Ovary (tissue), 3 donors: ENCODE data around the gene TACR2.

Source experiments
- CTCF ChIP-seq, 3 donors: fragments of 450-650 bp in 2 of 3; fragments of 200-600 bp in 1 of 3; IDR thresholded peaks; one replicate each; pipeline versions ENCODE4 v1.5.1 to v1.8.0; 2016 to 2022; ENCODE audit warnings: antibody characterized with exemption in 3 of 3, mild to moderate bottlenecking in 1 of 3
- POLR2A ChIP-seq: fragments of 450-650 bp; IDR thresholded peaks from one replicate; pipeline ENCODE4 v1.6.1; 2017; ENCODE audit warnings: antibody characterized with exemption, mild to moderate bottlenecking, moderate library complexity
- donor health status: DM: no; HTN: no; CAD: no.

GRCh38 chr10:69434926-69435325 lies 18.2 kb upstream of the TACR2 start:
- TF ChIP-seq CTCF (IDR thresholded peaks at IDR 0.05) (no peak), POLR2A (no peak)
